Activated CD8-positive, alpha-beta T cell treated with anti-CD3 and anti-CD28 coated beads for 36 hours (primary cell): ENCODE measurements around the gene TMEM161A. TPM values are rescaled to one million over a fixed set of nuclear protein-coding genes. Genes with fewer than 3 reads are reported as not detected.

Source experiments
- ATAC-seq: fragments of 200-7000 bp; cut with Tn5 transposase; one replicate; pipeline ENCODE4 v1.10.0; 2021; ENCODE audit warnings: mild to moderate bottlenecking, moderate library complexity
- CTCF ChIA-PET: fragments of 350-600 bp; sonication (Branson Sonifier 250); formaldehyde crosslinking; loops from one replicate; lab custom pipeline; 2021; ENCODE audit warnings: antibody characterized with exemption; lab: Charles Lee
- POLR2A ChIA-PET: fragments of 350-600 bp; sonication (Branson Sonifier 250); formaldehyde crosslinking; loops from one replicate; lab custom pipeline; 2021; ENCODE audit warnings: antibody characterized with exemption; lab: Charles Lee
- DNase-seq: peaks from one replicate; pipeline ENCODE4 v3.0.0-alpha.2; 2020
- H3K27ac Mint-ChIP-seq: one replicate; pipeline ENCODE4 v1.8.0; 2021; ENCODE audit warnings: mild to moderate bottlenecking, mixed read lengths
- H3K27me3 Mint-ChIP-seq: one replicate; pipeline ENCODE4 v1.8.0; 2021; ENCODE audit warnings: mixed read lengths
- H3K36me3 Mint-ChIP-seq: one replicate; pipeline ENCODE4 v1.8.0; 2021; ENCODE audit warnings: low read depth, mixed read lengths
- H3K4me1 Mint-ChIP-seq: one replicate; pipeline ENCODE4 v1.8.0; 2021; ENCODE audit warnings: low read depth, mixed read lengths
- H3K4me3 Mint-ChIP-seq: one replicate; pipeline ENCODE4 v1.8.0; 2021; ENCODE audit warnings: mild to moderate bottlenecking, moderate library complexity, mixed read lengths
- H3K9me3 Mint-ChIP-seq: one replicate; pipeline ENCODE4 v1.8.0; 2021; ENCODE audit warnings: mixed read lengths
- intact Hi-C: fragments of 100-400 bp; cut with micrococcal nuclease; formaldehyde crosslinking; loops from one replicate; pipeline ENCODE4 v1.10.0; 2022
- total RNA-seq, 2 experiments: library from RNA; stranded (reverse); gene quantifications; one replicate each; pipeline ENCODE4 v1.2.3, GENCODE V29; 2021
- TF ChIP-seq, protein P1 (sequence below): fragments of 200-600 bp; IDR thresholded peaks from one replicate; pipeline ENCODE4 v1.8.0; 2022; ENCODE audit warnings: antibody characterized with exemption, mild to moderate bottlenecking

TMEM161A gene
- total RNA-seq, 2 experiments from 2014 or later = 24.4 to 26.2 TPM

DNA sequence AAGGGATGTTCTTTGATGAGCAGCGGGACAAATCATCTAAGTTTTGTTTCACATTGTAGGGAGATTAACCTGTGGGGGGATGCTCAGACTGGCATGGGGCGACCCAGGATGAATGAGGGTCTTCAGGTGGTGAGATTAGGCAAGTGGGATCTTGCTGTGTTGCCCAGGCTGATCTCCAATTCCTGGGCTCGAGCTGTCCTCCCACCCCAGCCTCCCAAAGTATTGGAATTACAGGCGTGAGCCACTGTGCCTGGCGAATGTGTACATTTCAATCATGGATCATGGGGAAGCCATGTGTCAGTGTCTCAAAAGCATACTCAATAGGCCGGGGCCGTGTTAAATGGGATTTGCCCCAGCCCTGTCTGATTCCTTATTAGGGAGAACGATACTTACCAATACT, 66.4 kb downstream of the TMEM161A start:
- Mint-ChIP-seq H3K4me1 (peaks cover 23% of the 10 kb centered on the region), H3K27me3 (no peaks in the 10 kb centered on the region), H3K9me3 (no peaks in the 10 kb centered on the region), H3K36me3 (no peaks in the 10 kb centered on the region), H3K4me3 (no peak overlapping the region), H3K27ac (no peak overlapping the region)
- ChIA-PET CTCF (interaction anchor here (0.8 kb wide), 1 partner anchor 74 kb away, joined by 4 read pairs; no protein-coding TSS in a partner anchor), POLR2A (no interaction called here)
- TF ChIP-seq, protein P1, sequence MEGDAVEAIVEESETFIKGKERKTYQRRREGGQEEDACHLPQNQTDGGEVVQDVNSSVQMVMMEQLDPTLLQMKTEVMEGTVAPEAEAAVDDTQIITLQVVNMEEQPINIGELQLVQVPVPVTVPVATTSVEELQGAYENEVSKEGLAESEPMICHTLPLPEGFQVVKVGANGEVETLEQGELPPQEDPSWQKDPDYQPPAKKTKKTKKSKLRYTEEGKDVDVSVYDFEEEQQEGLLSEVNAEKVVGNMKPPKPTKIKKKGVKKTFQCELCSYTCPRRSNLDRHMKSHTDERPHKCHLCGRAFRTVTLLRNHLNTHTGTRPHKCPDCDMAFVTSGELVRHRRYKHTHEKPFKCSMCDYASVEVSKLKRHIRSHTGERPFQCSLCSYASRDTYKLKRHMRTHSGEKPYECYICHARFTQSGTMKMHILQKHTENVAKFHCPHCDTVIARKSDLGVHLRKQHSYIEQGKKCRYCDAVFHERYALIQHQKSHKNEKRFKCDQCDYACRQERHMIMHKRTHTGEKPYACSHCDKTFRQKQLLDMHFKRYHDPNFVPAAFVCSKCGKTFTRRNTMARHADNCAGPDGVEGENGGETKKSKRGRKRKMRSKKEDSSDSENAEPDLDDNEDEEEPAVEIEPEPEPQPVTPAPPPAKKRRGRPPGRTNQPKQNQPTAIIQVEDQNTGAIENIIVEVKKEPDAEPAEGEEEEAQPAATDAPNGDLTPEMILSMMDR = no peak
- DNase-seq = no peak
- intact Hi-C loops = no loop called here
- no peak for ATAC-seq

Other genes starting within 250 kb of the TMEM161A start
- gene CERS1, start 242.3 kb downstream of the TMEM161A start, total RNA-seq = under 1 TPM; 0.18 to 0.36 TPM
- gene COPE, start 219.1 kb downstream of the TMEM161A start, total RNA-seq = 100 to 1,000 TPM; 179 to 183 TPM
- gene DDX49, start 218.8 kb downstream of the TMEM161A start, total RNA-seq = 10 to 100 TPM; 61.0 to 61.6 TPM
- under 1 TPM; 0.36 to 0.51 TPM for gene HOMER3, start 197.3 kb downstream of the TMEM161A start, total RNA-seq
- 100 to 1,000 TPM; 104 to 112 TPM for gene SUGP2, start 105.0 kb downstream of the TMEM161A start, total RNA-seq
- 10 to 100 TPM; 34.2 to 42.8 TPM for gene ARMC6, start 104.9 kb downstream of the TMEM161A start, total RNA-seq
- gene SLC25A42, start 74.5 kb downstream of the TMEM161A start, total RNA-seq = 10 to 100 TPM; 10.9 to 11.1 TPM
- 1 to 10 TPM; 1.4 to 2.6 TPM for gene MEF2B, start 31.8 kb upstream of the TMEM161A start, total RNA-seq
- 10 to 100 TPM; 20.8 to 22.2 TPM for gene BORCS8, start 53.7 kb upstream of the TMEM161A start, total RNA-seq
- gene RFXANK, start 53.8 kb upstream of the TMEM161A start, total RNA-seq = 10 to 100 TPM; 61.4 to 68.5 TPM
- 10 to 100 TPM; 37.8 to 40.0 TPM for gene NR2C2AP, start 64.9 kb upstream of the TMEM161A start, total RNA-seq
- not detected for gene NCAN, start 73.5 kb upstream of the TMEM161A start, total RNA-seq
- not detected for gene TM6SF2, start 134.8 kb upstream of the TMEM161A start, total RNA-seq
- 10 to 100 TPM; 42.8 to 51.3 TPM for gene SUGP1, start 182.0 kb upstream of the TMEM161A start, total RNA-seq
- 10 to 100 TPM; 38.4 to 39.4 TPM for gene MAU2, start 182.4 kb upstream of the TMEM161A start, total RNA-seq